ENCODE data around the gene NEUROG1.

- TF ChIP-seq CTCF (IDR thresholded peaks at IDR 0.05): no peak
- no peak for TF ChIP-seq POLR2A (IDR thresholded peaks at IDR 0.05)
- TF ChIP-seq POLR2AphosphoS5 (IDR thresholded peaks at IDR 0.05): no peak
Observed at GRCh38 chr5:135492319-135492626, 43.5 kb downstream of the NEUROG1 start.
